ENCODE results near the gene MED25.

- TF ChIP-seq, protein P1, sequence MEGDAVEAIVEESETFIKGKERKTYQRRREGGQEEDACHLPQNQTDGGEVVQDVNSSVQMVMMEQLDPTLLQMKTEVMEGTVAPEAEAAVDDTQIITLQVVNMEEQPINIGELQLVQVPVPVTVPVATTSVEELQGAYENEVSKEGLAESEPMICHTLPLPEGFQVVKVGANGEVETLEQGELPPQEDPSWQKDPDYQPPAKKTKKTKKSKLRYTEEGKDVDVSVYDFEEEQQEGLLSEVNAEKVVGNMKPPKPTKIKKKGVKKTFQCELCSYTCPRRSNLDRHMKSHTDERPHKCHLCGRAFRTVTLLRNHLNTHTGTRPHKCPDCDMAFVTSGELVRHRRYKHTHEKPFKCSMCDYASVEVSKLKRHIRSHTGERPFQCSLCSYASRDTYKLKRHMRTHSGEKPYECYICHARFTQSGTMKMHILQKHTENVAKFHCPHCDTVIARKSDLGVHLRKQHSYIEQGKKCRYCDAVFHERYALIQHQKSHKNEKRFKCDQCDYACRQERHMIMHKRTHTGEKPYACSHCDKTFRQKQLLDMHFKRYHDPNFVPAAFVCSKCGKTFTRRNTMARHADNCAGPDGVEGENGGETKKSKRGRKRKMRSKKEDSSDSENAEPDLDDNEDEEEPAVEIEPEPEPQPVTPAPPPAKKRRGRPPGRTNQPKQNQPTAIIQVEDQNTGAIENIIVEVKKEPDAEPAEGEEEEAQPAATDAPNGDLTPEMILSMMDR (IDR thresholded peaks at IDR 0.05; ENCODE audit: low read depth, low read length) = no peak
- TF ChIP-seq POLR2A (IDR thresholded peaks at IDR 0.05; ENCODE audit: extremely low read depth, insufficient read length) (no peak), MYC (IDR thresholded peaks at IDR 0.05; ENCODE audit: low read depth, low read length) (no peak), MAX (IDR thresholded peaks at IDR 0.05; ENCODE audit: low read depth, low read length) (no peak)
Observed at GRCh38 chr19:49809941-49810389, 8.1 kb upstream of the MED25 start.
